A673 (cell line): Measurements from ENCODE around the gene SEC23B. TPM values are rescaled to one million over a fixed set of nuclear protein-coding genes. Genes with fewer than 3 reads are reported as not detected.

Experiments
- BruUV-seq: library from RNA; stranded (reverse); fragments of 400-500 nt; replicated peaks from 2 replicates; lab custom pipeline; 2021; lab: Mats Ljungman, UMichigan
- CTCF ChIA-PET: fragments of 300-600 bp; sonication (Branson Sonifier 250); formaldehyde crosslinking; loops from one replicate; lab custom pipeline; 2022; ENCODE audit warnings: antibody characterized with exemption; lab: Charles Lee
- POLR2A ChIA-PET: fragments of 300-600 bp; sonication (Branson Sonifier 250); formaldehyde crosslinking; loops from one replicate; lab custom pipeline; 2022; ENCODE audit warnings: antibody characterized with exemption; ENCODE audit not compliant: low non-redundant PET; lab: Charles Lee
- DNase-seq: peaks from one replicate; pipeline ENCODE4 v3.0.0-alpha.2; 2015; ENCODE audit warnings: low spot score
- H3K27ac ChIP-seq: fragments of 200-600 bp; sonication (generic); 2 replicates; pipeline ENCODE4 v1.5.1; 2016; ENCODE audit warnings: mixed run types, low read depth, mild to moderate bottlenecking, mixed read lengths, antibody characterized with exemption, low read length; ENCODE audit not compliant: poor library complexity, severe bottlenecking
- H3K27me3 ChIP-seq: fragments of 200-600 bp; sonication (generic); replicated peaks from 2 replicates; pipeline ENCODE4 v1.6.1; 2017; ENCODE audit warnings: mixed run types, low read depth, mild to moderate bottlenecking, mixed read lengths, antibody characterized with exemption, low read length; ENCODE audit not compliant: insufficient read depth, poor library complexity
- H3K36me3 ChIP-seq: fragments of 200-600 bp; sonication (generic); 2 replicates; pipeline ENCODE4 v1.6.1; 2016; ENCODE audit warnings: mixed run types, mild to moderate bottlenecking, mixed read lengths, antibody characterized with exemption, low read length; ENCODE audit not compliant: insufficient read depth, poor library complexity, severe bottlenecking
- H3K4me1 ChIP-seq: fragments of 200-600 bp; sonication (generic); 2 replicates; pipeline ENCODE4 v1.6.1; 2017; ENCODE audit warnings: mixed run types, mild to moderate bottlenecking, mixed read lengths, antibody characterized with exemption, low read length; ENCODE audit not compliant: insufficient read depth, poor library complexity, severe bottlenecking
- H3K4me3 ChIP-seq: fragments of 200-600 bp; sonication (generic); 2 replicates; pipeline ENCODE4 v1.5.1; 2016; ENCODE audit warnings: low read depth, mixed run types, mild to moderate bottlenecking, mixed read lengths, low read length; ENCODE audit not compliant: poor library complexity, severe bottlenecking
- H3K9me3 ChIP-seq: fragments of 200-600 bp; sonication (generic); 2 replicates; pipeline ENCODE4 v1.6.1; 2016; ENCODE audit warnings: mixed run types, low read depth, mild to moderate bottlenecking, mixed read lengths, antibody characterized with exemption, low read length; ENCODE audit not compliant: poor library complexity, severe bottlenecking
- CTCF ChIP-seq: fragments of 300-800, 200-600 bp; sonication (generic); conservative IDR thresholded peaks from 2 replicates; pipeline ENCODE4 v1.5.1; 2017; ENCODE audit warnings: low read depth, mild to moderate bottlenecking, antibody characterized with exemption, low read length, moderate library complexity, mixed read lengths
- EZH2 ChIP-seq: fragments of 200-600 bp; sonication (generic); IDR thresholded peaks from 2 replicates; pipeline ENCODE4 v1.6.1; 2017; ENCODE audit warnings: borderline replicate concordance, low read depth, mild to moderate bottlenecking, mixed read lengths, antibody characterized with exemption, low read length; ENCODE audit not compliant: poor library complexity, severe bottlenecking
- intact Hi-C: fragments of 100-400 bp; cut with micrococcal nuclease; formaldehyde crosslinking; loops from one replicate; pipeline ENCODE4 v1.10.0; 2022; ENCODE audit not compliant: unreplicated experiment
- total RNA-seq: library from RNA; stranded (reverse); gene quantifications from 2 replicates; pipeline ENCODE4 v1.2.3, GENCODE V29; 2021

The SEC23B gene
- total RNA-seq, 1 experiment from 2014 or later = 55.9 TPM

- CTCF ChIA-PET = no interaction called here
- Histone ChIP-seq H3K9me3 (peaks cover 5% of the 10 kb centered on the region), H3K4me1 (no peaks in the 10 kb centered on the region), H3K36me3 (no peaks in the 10 kb centered on the region), H3K27me3 (no peaks in the 10 kb centered on the region), H3K27ac (peak overlapping the region; percentile 57), H3K4me3 (peak overlapping the region; percentile 85)
- TF ChIP-seq EZH2 = no peak
- TF ChIP-seq CTCF = no peak
- POLR2A ChIA-PET = no interaction called here
- no peak for DNase-seq
- BruUV-seq = no TSS peak
- intact Hi-C loops = no loop called here
Observed at GRCh38 chr20:18588574-18588933, 80.8 kb downstream of the SEC23B start.

GRCh38 chr20:18589941-18590674 lies 82.4 kb downstream of the SEC23B start:
- H3K4me3 ChIP-seq = no peak overlapping the region
- no peak for TF ChIP-seq CTCF
- TF ChIP-seq EZH2 = no peak
- intact Hi-C loops = no loop called here
- BruUV-seq = no TSS peak
- no peak overlapping the region for H3K27ac ChIP-seq
- H3K27me3 ChIP-seq = no peaks in the 10 kb centered on the region
- H3K36me3 ChIP-seq = no peaks in the 10 kb centered on the region
- H3K4me1 ChIP-seq = no peaks in the 10 kb centered on the region
- ChIA-PET POLR2A (interaction anchor here (0.7 kb wide), 1 partner anchor 1463 kb away, joined by 3 read pairs; no protein-coding TSS in a partner anchor), CTCF (no interaction called here)
- no peak for DNase-seq
- peaks cover 5% of the 10 kb centered on the region for H3K9me3 ChIP-seq

DNA sequence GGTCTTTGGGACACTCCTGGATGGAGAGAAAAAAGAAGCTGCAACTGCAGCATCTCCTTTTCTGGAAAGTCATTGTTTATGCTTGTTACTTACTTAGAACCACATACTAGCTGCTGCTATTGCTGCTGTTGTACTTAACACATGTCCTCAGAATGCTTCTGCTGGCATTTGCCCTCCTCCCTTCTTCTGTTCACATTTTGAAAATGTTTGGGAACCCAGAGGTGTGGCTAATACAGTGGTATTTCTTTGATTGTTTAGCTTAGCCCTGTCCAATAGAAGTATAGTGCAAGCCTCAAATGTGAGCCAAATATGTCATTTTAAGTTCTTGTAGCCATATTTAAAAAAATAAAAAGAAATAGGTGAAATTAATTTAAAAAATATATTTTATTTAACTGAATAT lies 88.5 kb downstream of the SEC23B start:
- Histone ChIP-seq H3K9me3 (no peaks in the 10 kb centered on the region), H3K36me3 (no peaks in the 10 kb centered on the region), H3K4me1 (no peaks in the 10 kb centered on the region), H3K27me3 (no peaks in the 10 kb centered on the region), H3K4me3 (no peak overlapping the region), H3K27ac (no peak overlapping the region)
- TF ChIP-seq EZH2 = no peak
- TF ChIP-seq CTCF = no peak
- POLR2A ChIA-PET = no interaction called here
- BruUV-seq = no TSS peak
- intact Hi-C loops = no loop called here
- CTCF ChIA-PET = no interaction called here
- no peak for DNase-seq
